NCI-H128 (cell line): Measurements from ENCODE around the gene IPO5.

ENCODE experiments used
- DNase-seq: peaks from one replicate; lab custom pipeline; 2025; ENCODE audit not compliant: unreplicated experiment; lab: John Stamatoyannopoulos, UW

IPO5 gene

GRCh38 chr13:98054301-98054700 is 100.8 kb downstream of the IPO5 start:
- DNase-seq: no peak

GRCh38 chr13:98055623-98056022 is 102.1 kb downstream of the IPO5 start:
- no peak for DNase-seq

DNA sequence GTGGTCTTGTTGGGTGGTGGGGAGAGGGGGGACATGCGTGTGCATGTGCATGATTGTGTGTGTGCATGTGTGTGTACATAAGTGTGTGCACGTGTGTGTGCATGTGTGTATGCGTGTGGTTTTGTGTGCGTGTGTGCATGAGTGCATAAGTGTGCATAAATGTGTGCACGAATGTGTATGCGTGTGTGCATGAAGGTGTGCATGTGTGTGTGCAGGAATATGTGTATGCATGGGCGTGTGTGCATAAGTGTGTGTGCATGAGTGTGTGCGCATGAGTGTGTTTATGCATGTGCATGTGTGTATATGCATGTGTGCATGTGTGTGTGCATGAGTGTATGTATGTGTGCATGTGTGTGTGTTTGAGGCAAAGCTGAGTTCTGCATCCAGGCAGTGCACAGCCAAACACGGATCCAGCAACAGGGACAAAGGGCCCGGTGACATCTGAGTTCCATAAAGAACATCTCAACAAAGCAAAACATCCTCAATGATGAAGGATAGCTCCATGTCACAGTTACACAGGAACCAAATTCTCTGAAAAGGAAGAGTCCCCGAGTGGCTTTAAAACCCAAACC is 103.5 kb downstream of the IPO5 start:
- DNase-seq: no peak

DNA sequence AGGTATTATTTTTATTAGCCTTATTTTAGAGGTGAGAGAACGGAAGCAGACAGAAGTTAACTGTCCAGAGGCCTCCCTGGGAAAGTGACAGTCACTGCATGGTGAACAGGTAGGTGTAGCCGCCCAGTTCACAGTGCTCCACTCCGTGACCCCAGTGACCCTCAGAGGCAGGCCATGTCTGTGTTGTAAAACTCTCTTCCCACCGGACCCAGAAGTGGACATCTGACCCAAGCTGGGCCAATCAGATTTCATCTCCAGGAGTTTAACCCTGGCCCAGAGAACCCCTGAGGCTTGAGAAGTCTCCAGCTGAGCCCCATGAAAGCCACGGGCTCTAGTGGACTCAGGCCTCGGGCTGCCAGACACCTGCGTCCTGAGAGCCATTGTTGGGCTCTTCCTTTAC is 105.8 kb downstream of the IPO5 start:
- DNase-seq: no peak

GRCh38 chr13:98060282-98060681 is 106.8 kb downstream of the IPO5 start:
- no peak for DNase-seq

DNA sequence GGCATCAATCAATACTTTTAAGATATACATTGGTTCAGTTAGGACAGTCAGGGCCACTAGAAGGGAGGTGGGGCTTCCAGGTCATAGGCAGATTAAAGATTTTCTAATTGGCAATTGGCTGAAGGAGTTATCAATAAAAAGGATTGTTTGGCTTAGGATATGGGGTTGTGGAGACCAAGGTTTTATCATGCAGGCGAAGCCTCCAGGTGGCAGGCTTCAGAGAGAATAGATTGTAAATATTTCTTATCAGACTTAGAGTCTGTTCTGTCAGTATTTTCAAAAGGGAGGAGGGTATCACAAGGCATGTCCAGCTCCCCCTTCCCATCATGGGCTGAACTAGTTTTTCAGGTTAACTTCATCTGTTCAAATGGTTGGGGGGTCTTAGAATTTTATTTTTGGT is 112.0 kb downstream of the IPO5 start:
- no peak for DNase-seq

DNA sequence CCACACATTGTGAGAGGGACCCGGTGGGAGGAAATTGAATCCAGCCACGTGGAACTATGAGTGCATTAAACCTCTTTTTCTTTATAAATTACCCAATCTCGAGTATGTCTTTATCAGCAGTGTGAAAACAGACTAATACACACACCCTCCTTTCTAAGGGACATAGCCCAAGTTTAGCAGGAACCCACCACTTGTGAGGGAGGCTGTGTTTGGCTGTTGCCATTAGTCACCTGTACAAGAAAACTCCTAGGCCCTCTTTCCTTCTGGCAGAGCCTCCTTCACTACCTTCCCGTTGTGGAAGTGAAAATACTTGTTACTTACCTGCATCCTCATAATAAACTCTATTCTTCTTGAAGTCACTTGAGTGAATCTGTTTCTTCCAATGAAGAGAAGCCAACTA is 113.2 kb downstream of the IPO5 start:
- no peak for DNase-seq

DNA sequence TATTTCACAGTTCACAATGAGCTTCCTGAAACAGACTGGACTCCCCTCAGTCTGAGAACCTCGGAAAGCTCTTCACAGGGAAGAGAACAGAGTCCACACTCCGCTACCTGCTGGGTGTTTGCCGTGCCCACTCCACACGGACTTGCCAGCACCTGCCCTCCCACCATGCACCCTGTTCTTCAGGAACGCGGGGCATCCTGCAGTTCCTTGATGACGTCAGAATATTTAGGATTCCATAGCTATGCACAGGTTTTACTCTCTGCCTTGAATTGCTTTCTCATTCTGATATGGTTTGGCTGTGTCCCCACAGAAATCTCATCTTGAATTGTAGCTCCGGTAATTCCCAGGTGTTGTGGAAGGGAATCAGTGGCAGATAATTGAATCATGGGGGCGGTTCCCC is 115.0 kb downstream of the IPO5 start:
- DNase-seq: no peak

DNA sequence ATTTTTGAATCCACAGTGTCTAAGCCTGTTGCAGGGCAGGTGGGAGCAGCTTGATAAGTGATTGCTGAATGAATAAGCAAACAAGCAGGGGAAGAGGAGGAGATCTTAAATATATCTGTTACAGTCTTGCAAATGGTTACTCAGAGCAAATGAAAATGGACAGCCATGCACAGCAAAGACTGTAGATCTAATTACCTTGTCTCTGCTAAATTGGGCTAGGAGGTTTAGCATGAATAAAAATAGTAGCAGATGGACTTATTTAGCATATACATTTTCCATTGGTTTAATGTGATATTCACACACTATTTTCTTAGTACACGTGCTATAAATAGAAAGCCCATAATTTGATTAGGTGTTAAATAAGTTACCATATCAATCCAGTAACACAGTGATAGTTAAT is 116.5 kb downstream of the IPO5 start:
- DNase-seq: no peak

GRCh38 chr13:98071316-98071715 is 117.8 kb downstream of the IPO5 start:
- DNase-seq: no peak

- DNase-seq: no peak
These were observed 119.0 kb downstream of the IPO5 start for GRCh38 chr13:98072476-98072875.
